DND-41 (cell line): ENCODE data around the gene FTO.

Experiments
- CTCF ChIP-seq: IDR thresholded peaks from 2 replicates; pipeline ENCODE4 v1.5.1; 2012; ENCODE audit warnings: borderline replicate concordance, low read length, moderate library complexity, mild to moderate bottlenecking; ENCODE audit not compliant: poor library complexity, severe bottlenecking; ENCODE audit errors: extremely low read depth
- EZH2 ChIP-seq: IDR thresholded peaks from 3 replicates; pipeline ENCODE4 v1.6.1; 2012; ENCODE audit warnings: borderline replicate concordance, low read depth, mild to moderate bottlenecking, moderate library complexity, low read length, inconsistent platforms; ENCODE audit not compliant: severe bottlenecking

- TF ChIP-seq CTCF (no peak), EZH2 (no peak)
These were observed 336.5 kb downstream of the FTO start for GRCh38 chr16:54040480-54040879.
